CD4-positive, alpha-beta T cell (primary cell): ENCODE measurements around the gene DCUN1D1. TPM values are rescaled to one million over a fixed set of nuclear protein-coding genes. Genes with fewer than 3 reads are reported as not detected.

Source experiments
- ATAC-seq: fragments of 200-7000 bp; cut with Tn5 transposase; one replicate; pipeline ENCODE4 v1.10.0; 2022; ENCODE audit warnings: mild to moderate bottlenecking; ENCODE audit not compliant: poor library complexity
- CTCF ChIA-PET: fragments of 350-600 bp; sonication (Branson Sonifier 250); formaldehyde crosslinking; loops from one replicate; lab custom pipeline; 2021; ENCODE audit warnings: antibody characterized with exemption, inconsistent platforms; lab: Charles Lee
- POLR2A ChIA-PET: fragments of 350-600 bp; sonication (Branson Sonifier 250); formaldehyde crosslinking; loops from one replicate; lab custom pipeline; 2021; ENCODE audit warnings: antibody characterized with exemption, inconsistent platforms; lab: Charles Lee
- DNase-seq, 14 experiments: peaks; one replicate each; pipeline ENCODE4 v3.0.0-alpha.2; 2013 to 2020; ENCODE audit warnings: mixed read lengths in 2 of 14
- H3K27ac ChIP-seq, 2 donors: one replicate each; pipeline versions ENCODE4 v1.5.1 to v1.7.0; 2013; ENCODE audit warnings: low read length in 2 of 2, low read depth in 1 of 2, mild to moderate bottlenecking in 1 of 2
- H3K27me3 ChIP-seq, 2 experiments: 1 replicate in 1 of 2; 2 replicates in 1 of 2; pipeline versions ENCODE4 v1.6.1 to v1.7.0; 2013; ENCODE audit warnings: low read length in 2 of 2, control low read depth in 1 of 2, mild to moderate bottlenecking in 1 of 2, moderate library complexity in 1 of 2; ENCODE audit not compliant: insufficient read depth in 2 of 2, control insufficient read depth in 1 of 2
- H3K36me3 ChIP-seq: one replicate; pipeline ENCODE4 v1.6.1; 2013; ENCODE audit warnings: low read length, control low read depth; ENCODE audit not compliant: insufficient read depth
- H3K4me1 ChIP-seq: one replicate; pipeline ENCODE4 v1.6.1; 2013; ENCODE audit warnings: low read length, control low read depth; ENCODE audit not compliant: insufficient read depth
- H3K4me3 ChIP-seq: one replicate; pipeline ENCODE4 v1.5.1; 2013; ENCODE audit warnings: mild to moderate bottlenecking, low read length, moderate library complexity
- H3K9me3 ChIP-seq, 2 experiments: 1 replicate in 1 of 2; 2 replicates in 1 of 2; pipeline versions ENCODE4 v1.6.1 to v1.7.0; 2013; ENCODE audit warnings: low read length in 2 of 2, mild to moderate bottlenecking in 2 of 2, control low read depth in 1 of 2, moderate library complexity in 1 of 2; ENCODE audit not compliant: control insufficient read depth in 1 of 2, insufficient read depth in 1 of 2
- H3K27ac Mint-ChIP-seq: one replicate; pipeline ENCODE4 v1.8.0; 2020; ENCODE audit warnings: mixed read lengths
- H3K27me3 Mint-ChIP-seq: one replicate; pipeline ENCODE4 v1.8.0; 2021; ENCODE audit warnings: mixed read lengths
- H3K36me3 Mint-ChIP-seq: one replicate; pipeline ENCODE4 v1.8.0; 2021; ENCODE audit warnings: low read depth, mixed read lengths
- H3K4me1 Mint-ChIP-seq: one replicate; pipeline ENCODE4 v1.8.0; 2021; ENCODE audit warnings: low read depth, mixed read lengths
- H3K4me3 Mint-ChIP-seq: one replicate; pipeline ENCODE4 v1.8.0; 2020; ENCODE audit warnings: mild to moderate bottlenecking, mixed read lengths
- H3K9me3 Mint-ChIP-seq: one replicate; pipeline ENCODE4 v1.8.0; 2020; ENCODE audit warnings: mixed read lengths
- CTCF ChIP-seq: fragments of 200-600 bp; IDR thresholded peaks from one replicate; pipeline ENCODE4 v1.8.0; 2022; ENCODE audit warnings: antibody characterized with exemption, mild to moderate bottlenecking
- intact Hi-C, 2 experiments: fragments of 100-400 bp; cut with DNase I in 1 of 2; cut with micrococcal nuclease in 1 of 2; formaldehyde crosslinking; loops; one replicate each; pipeline versions ENCODE4 v1.15.1 to v1.9.0; 2023 to 2025; cut with DNase I, micrococcal nuclease
- total RNA-seq, 174 experiments: library from RNA in 2 of 174; stranded (reverse) in 2 of 174; gene quantifications; one replicate each; pipeline ENCODE4 v1.2.3 and lab custom pipeline; 2021 to 2026

The DCUN1D1 gene
- total RNA-seq, 2 experiments from 2014 or later, result 35.4 to 38.9 TPM

GRCh38 chr3:182981038-182981380, 671 bp upstream of the DCUN1D1 start:
- intact Hi-C loops, result loop anchor here in 1 of 2 experiments (5.0 to 10.0 kb wide), 2 partner anchors 74 to 1194 kb away; partner anchors contain the start of gene AP2M1
- no peaks in the 10 kb centered on the region for H3K27me3 Mint-ChIP-seq
- H3K4me1 Mint-ChIP-seq, result peaks cover 39% of the 10 kb centered on the region
- ATAC-seq (no peak), DNase-seq (no peak)
- H3K36me3 Mint-ChIP-seq, result peaks cover 9% of the 10 kb centered on the region
- peaks cover 31% of the 10 kb centered on the region for H3K4me1 ChIP-seq
- CTCF ChIA-PET, result interaction anchor here (0.6 kb wide), 1 partner anchor 51 kb away, joined by 4 read pairs; no protein-coding TSS in a partner anchor
- H3K9me3 Mint-ChIP-seq, result no peaks in the 10 kb centered on the region
- POLR2A ChIA-PET, result interaction anchor here (1.2 to 1.5 kb wide), 3 partner anchors 10 to 188 kb away, joined by 3 to 5 read pairs (median 5); partner anchors contain the start of genes ATP11B and MCCC1
- no peak overlapping the region for H3K27ac Mint-ChIP-seq
- peak overlapping the region; percentile 93 for H3K4me3 ChIP-seq
- peak overlapping the region in 1 of 2 donors; percentile 39 for H3K27ac ChIP-seq
- no peaks in the 10 kb centered on the region for H3K9me3 ChIP-seq
- no peaks in the 10 kb centered on the region for H3K36me3 ChIP-seq
- no peaks in the 10 kb centered on the region for H3K27me3 ChIP-seq
- H3K4me3 Mint-ChIP-seq, result no peak overlapping the region
- TF ChIP-seq CTCF, result no peak

GRCh38 chr3:182979674-182980191, 605 bp downstream of the DCUN1D1 start:
- peak in 6 of 14 experiments; percentile 10 to 52 (median 48) for DNase-seq
- peaks cover 47% of the 10 kb centered on the region for H3K4me1 Mint-ChIP-seq
- no peak for TF ChIP-seq CTCF
- H3K36me3 Mint-ChIP-seq, result peaks cover 9% of the 10 kb centered on the region
- POLR2A ChIA-PET, result interaction anchor here (0.9 kb wide), 1 partner anchor 66 kb away, joined by 3 read pairs; no protein-coding TSS in a partner anchor
- no peak overlapping the region for H3K27ac ChIP-seq
- peak; percentile 35 for ATAC-seq
- H3K4me1 ChIP-seq, result peaks cover 31% of the 10 kb centered on the region
- no peaks in the 10 kb centered on the region for H3K27me3 Mint-ChIP-seq
- peak overlapping the region; percentile 93 for H3K4me3 ChIP-seq
- no peaks in the 10 kb centered on the region for H3K9me3 ChIP-seq
- no peaks in the 10 kb centered on the region for H3K27me3 ChIP-seq
- no peaks in the 10 kb centered on the region for H3K9me3 Mint-ChIP-seq
- H3K4me3 Mint-ChIP-seq, result peak overlapping the region; percentile 97
- intact Hi-C loops, result loop anchor here in 1 of 2 experiments (5.0 to 10.0 kb wide), 3 partner anchors 72 to 1985 kb away; partner anchors contain the start of gene AP2M1
- no peaks in the 10 kb centered on the region for H3K36me3 ChIP-seq
- CTCF ChIA-PET, result no interaction called here
- H3K27ac Mint-ChIP-seq, result peak overlapping the region; percentile 82

DNA sequence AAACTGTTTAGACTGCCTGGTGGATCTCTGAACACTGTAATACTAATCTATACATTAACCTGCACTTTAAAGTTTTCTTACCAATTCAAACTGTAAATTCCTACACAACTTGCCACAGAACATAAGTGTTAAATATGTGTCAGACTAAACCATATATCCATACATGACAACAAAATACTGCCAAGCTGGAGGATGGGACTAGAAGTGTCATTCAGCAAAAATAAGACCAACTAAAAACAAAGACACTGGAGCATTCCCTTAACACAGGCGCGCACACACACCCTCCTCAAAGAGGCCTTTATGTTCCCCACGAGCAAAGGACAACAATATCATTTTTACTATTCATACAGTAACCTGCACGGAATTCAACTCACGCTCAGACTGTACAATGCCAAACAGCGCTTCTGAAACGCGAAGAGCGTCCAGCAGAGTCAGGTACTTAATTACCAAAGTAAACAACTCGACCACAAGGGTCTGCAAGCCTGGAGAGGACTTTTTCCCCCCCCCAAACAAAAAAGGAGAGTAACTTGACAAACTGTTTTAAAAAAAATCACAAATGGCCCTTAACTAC, 1.1 kb downstream of the DCUN1D1 start:
- H3K4me3 ChIP-seq, result peak overlapping the region; percentile 93
- intact Hi-C loops, result loop anchor here in 1 of 2 experiments (10.0 kb wide), 1 partner anchor 1984 kb away; no protein-coding TSS in a partner anchor

More for the DNA sequence above, 1.1 kb downstream of the DCUN1D1 start:
- DNase-seq (peak in 1 of 14 experiments; percentile 17), ATAC-seq (no peak)
- no peaks in the 10 kb centered on the region for H3K27me3 ChIP-seq
- Mint-ChIP-seq H3K27ac (peak overlapping the region; percentile 82), H3K27me3 (no peaks in the 10 kb centered on the region), H3K4me3 (peak overlapping the region; percentile 97), H3K36me3 (peaks cover 9% of the 10 kb centered on the region), H3K4me1 (peaks cover 47% of the 10 kb centered on the region), H3K9me3 (no peaks in the 10 kb centered on the region)
- ChIA-PET CTCF (no interaction called here), POLR2A (interaction anchor here (0.9 kb wide), 1 partner anchor 66 kb away, joined by 3 read pairs; no protein-coding TSS in a partner anchor)
- no peak for TF ChIP-seq CTCF
- peaks cover 31% of the 10 kb centered on the region for H3K4me1 ChIP-seq
- H3K36me3 ChIP-seq, result no peaks in the 10 kb centered on the region
- H3K9me3 ChIP-seq, result no peaks in the 10 kb centered on the region
- H3K27ac ChIP-seq, result no peak overlapping the region
